ENCODE data around the gene DOCK3. TPM values are rescaled to one million over a fixed set of nuclear protein-coding genes. Genes with fewer than 3 reads are reported as not detected.

Gene DOCK3
- total RNA-seq, 4 donors from 2014 or later, result 4.0 to 6.3 (median 5.8) TPM

GRCh38 chr3:51354731-51355615 lies 680.2 kb downstream of the DOCK3 start:
- H3K36me3 ChIP-seq, result no peaks in the 10 kb centered on the region
- no peak for TF ChIP-seq EP300 (IDR thresholded peaks at IDR 0.05)
- TF ChIP-seq POLR2A (IDR thresholded peaks at IDR 0.05), result no peak
- no peak for TF ChIP-seq CTCF (IDR thresholded peaks at IDR 0.05)
- no peak overlapping the region for H3K27ac ChIP-seq
- no peak for DNase-seq (ENCODE audit: low spot score in 2 of 2)
- no peak overlapping the region for H3K4me3 ChIP-seq
- no peaks in the 10 kb centered on the region for H3K9me3 ChIP-seq
- no peaks in the 10 kb centered on the region for H3K27me3 ChIP-seq
- 86 to 87% methylated on average over 9 of the region's 9 CpGs for WGBS, 2 donors
- H3K4me1 ChIP-seq, result no peaks in the 10 kb centered on the region

GRCh38 chr3:51355891-51356578 lies 681.3 kb downstream of the DOCK3 start:
- no peak overlapping the region for H3K4me3 ChIP-seq
- H3K9me3 ChIP-seq, result no peaks in the 10 kb centered on the region
- H3K27ac ChIP-seq, result no peak overlapping the region
- 78 to 87% methylated on average over 8 of the region's 8 CpGs for WGBS, 2 donors
- H3K4me1 ChIP-seq, result no peaks in the 10 kb centered on the region
- TF ChIP-seq EP300 (IDR thresholded peaks at IDR 0.05) (no peak), CTCF (IDR thresholded peaks at IDR 0.05) (no peak), POLR2A (IDR thresholded peaks at IDR 0.05) (no peak)
- no peaks in the 10 kb centered on the region for H3K27me3 ChIP-seq
- H3K36me3 ChIP-seq, result no peaks in the 10 kb centered on the region
- DNase-seq (ENCODE audit: low spot score in 2 of 2), result no peak

- no peak for DNase-seq (ENCODE audit: low spot score in 2 of 2)
- Histone ChIP-seq H3K9me3 (no peaks in the 10 kb centered on the region), H3K4me3 (no peak overlapping the region), H3K27ac (no peak overlapping the region), H3K4me1 (no peaks in the 10 kb centered on the region), H3K36me3 (no peaks in the 10 kb centered on the region), H3K27me3 (no peaks in the 10 kb centered on the region)
- TF ChIP-seq EP300 (IDR thresholded peaks at IDR 0.05), result no peak
- WGBS, 2 donors, result 53 to 67% methylated on average over 4 of the region's 4 CpGs
Measured at GRCh38 chr3:51357856-51358255, 683.1 kb downstream of the DOCK3 start.

- H3K4me3 ChIP-seq, result no peak overlapping the region
- no peak for DNase-seq (ENCODE audit: low spot score in 2 of 2)
- 62 to 63% methylated on average over 3 of the region's 3 CpGs for WGBS, 2 donors
- H3K4me1 ChIP-seq, result no peaks in the 10 kb centered on the region
- H3K27me3 ChIP-seq, result no peaks in the 10 kb centered on the region
- no peaks in the 10 kb centered on the region for H3K9me3 ChIP-seq
- H3K27ac ChIP-seq, result no peak overlapping the region
- TF ChIP-seq POLR2A (IDR thresholded peaks at IDR 0.05) (no peak), CTCF (IDR thresholded peaks at IDR 0.05) (no peak), EP300 (IDR thresholded peaks at IDR 0.05) (no peak)
- H3K36me3 ChIP-seq, result no peaks in the 10 kb centered on the region
Measured at GRCh38 chr3:51358981-51359380, 684.3 kb downstream of the DOCK3 start.

GRCh38 chr3:51360806-51361205 lies 686.1 kb downstream of the DOCK3 start:
- no peak for TF ChIP-seq CTCF (IDR thresholded peaks at IDR 0.05)
- no peak for TF ChIP-seq POLR2A (IDR thresholded peaks at IDR 0.05)
- no peak for TF ChIP-seq EP300 (IDR thresholded peaks at IDR 0.05)
- no peaks in the 10 kb centered on the region for H3K36me3 ChIP-seq
- WGBS, 2 donors, result 89 to 90% methylated on average over 3 of the region's 3 CpGs
- H3K4me1 ChIP-seq, result no peaks in the 10 kb centered on the region
- H3K27ac ChIP-seq, result no peak overlapping the region
- no peaks in the 10 kb centered on the region for H3K9me3 ChIP-seq
- no peak for DNase-seq (ENCODE audit: low spot score in 2 of 2)
- no peaks in the 10 kb centered on the region for H3K27me3 ChIP-seq
- H3K4me3 ChIP-seq, result no peak overlapping the region
